ENCODE data around the gene NTN1. TPM values are rescaled to one million over a fixed set of nuclear protein-coding genes. Genes with fewer than 3 reads are reported as not detected.

Gene NTN1
- total and polyA plus RNA-seq, 2 of the 13 experiments (the other 11 are each of a cell fraction or from before 2014, with no cell fraction given), result 0.04 to 0.05 TPM

- TF ChIP-seq GFI1 (CRISPR knock-in tag; IDR thresholded peaks at IDR 0.05; ENCODE audit: borderline replicate concordance) (peak; percentile 48; the same call in 1 of the 2 replicates), ZBTB2 (CRISPR knock-in tag; IDR thresholded peaks at IDR 0.05; ENCODE audit: low read depth) (no peak), EP300 (IDR thresholded peaks at IDR 0.05; ENCODE audit: low read depth in 2 of 2, low read length in 2 of 2) (peak in 1 of 2 experiments; percentile 30; a peak in 1 of 4 replicates), EP300 (CRISPR knock-in tag; IDR thresholded peaks at IDR 0.05; ENCODE audit: borderline replicate concordance) (no peak), TMF1 (CRISPR knock-in tag; IDR thresholded peaks at IDR 0.05; ENCODE audit: low read depth) (no peak), POGZ (CRISPR knock-in tag; IDR thresholded peaks at IDR 0.05) (no peak), NKX3-1 (CRISPR knock-in tag; IDR thresholded peaks at IDR 0.05) (peak; percentile 96), GATA4 (IDR thresholded peaks at IDR 0.05; ENCODE audit: borderline replicate concordance, low read depth) (0 out of 2 replicates have a peak, but pooled peaks have one; percentile 51), PRPF4 (IDR thresholded peaks at IDR 0.05; ENCODE audit: low read depth, low read length, poor library complexity, severe bottlenecking) (no peak), TOE1 (CRISPR knock-in tag; IDR thresholded peaks at IDR 0.05) (no peak), ERF (CRISPR knock-in tag; IDR thresholded peaks at IDR 0.05) (no peak), ZFP36 (IDR thresholded peaks at IDR 0.05; ENCODE audit: borderline replicate concordance, low read depth, low read length, partially characterized antibody) (peak; percentile 59), HDAC2 (CRISPR knock-in tag; IDR thresholded peaks at IDR 0.05) (peak; percentile 56; the same call in 1 of the 2 replicates), PITX1 (CRISPR knock-in tag; IDR thresholded peaks at IDR 0.05) (peak; percentile 99), RERE (CRISPR knock-in tag; IDR thresholded peaks at IDR 0.05; ENCODE audit: low read depth) (peak; percentile 99), SOX5 (CRISPR knock-in tag; IDR thresholded peaks at IDR 0.05; ENCODE audit: borderline replicate concordance) (peak; percentile 70), ZNF749 (CRISPR knock-in tag; IDR thresholded peaks at IDR 0.05; ENCODE audit: borderline replicate concordance) (no peak), ISL2 (CRISPR knock-in tag; IDR thresholded peaks at IDR 0.05) (peak; percentile 62; the same call in 1 of the 2 replicates), TAF1 (CRISPR knock-in tag; IDR thresholded peaks at IDR 0.05) (no peak), NCOA2 (CRISPR knock-in tag; IDR thresholded peaks at IDR 0.05) (no peak), HMG20B (CRISPR knock-in tag; conservative IDR thresholded peaks at IDR 0.05) (peak; percentile 94), ZNF572 (CRISPR knock-in tag; IDR thresholded peaks at IDR 0.05) (no peak)
- TF ChIP-seq, protein P1, sequence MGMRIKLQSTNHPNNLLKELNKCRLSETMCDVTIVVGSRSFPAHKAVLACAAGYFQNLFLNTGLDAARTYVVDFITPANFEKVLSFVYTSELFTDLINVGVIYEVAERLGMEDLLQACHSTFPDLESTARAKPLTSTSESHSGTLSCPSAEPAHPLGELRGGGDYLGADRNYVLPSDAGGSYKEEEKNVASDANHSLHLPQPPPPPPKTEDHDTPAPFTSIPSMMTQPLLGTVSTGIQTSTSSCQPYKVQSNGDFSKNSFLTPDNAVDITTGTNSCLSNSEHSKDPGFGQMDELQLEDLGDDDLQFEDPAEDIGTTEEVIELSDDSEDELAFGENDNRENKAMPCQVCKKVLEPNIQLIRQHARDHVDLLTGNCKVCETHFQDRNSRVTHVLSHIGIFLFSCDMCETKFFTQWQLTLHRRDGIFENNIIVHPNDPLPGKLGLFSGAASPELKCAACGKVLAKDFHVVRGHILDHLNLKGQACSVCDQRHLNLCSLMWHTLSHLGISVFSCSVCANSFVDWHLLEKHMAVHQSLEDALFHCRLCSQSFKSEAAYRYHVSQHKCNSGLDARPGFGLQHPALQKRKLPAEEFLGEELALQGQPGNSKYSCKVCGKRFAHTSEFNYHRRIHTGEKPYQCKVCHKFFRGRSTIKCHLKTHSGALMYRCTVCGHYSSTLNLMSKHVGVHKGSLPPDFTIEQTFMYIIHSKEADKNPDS (CRISPR knock-in tag; IDR thresholded peaks at IDR 0.05), result no peak
Measured at GRCh38 chr17:9151091-9151490, 129.8 kb downstream of the NTN1 start (continued).

All from HepG2 (cell line).